PC-3 (cell line): ENCODE measurements around the gene KDM4C. TPM values are rescaled to one million over a fixed set of nuclear protein-coding genes. Genes with fewer than 3 reads are reported as not detected.

Experiments used
- ATAC-seq: fragments of 200-7000 bp; cut with Tn5 transposase; 2 replicates; pipeline ENCODE4 v1.9.1; 2020; ENCODE audit warnings: mild to moderate bottlenecking, moderate library complexity
- BruUV-seq: library from RNA; stranded (reverse); fragments of 400-500 nt; replicated peaks from 2 replicates; lab custom pipeline; 2021; lab: Mats Ljungman, UMichigan
- CTCF ChIA-PET: fragments of 300-600 bp; sonication (Branson Sonifier 250); formaldehyde crosslinking; loops from one replicate; lab custom pipeline; 2022; ENCODE audit warnings: antibody characterized with exemption; lab: Charles Lee
- POLR2A ChIA-PET: fragments of 300-600 bp; sonication (Branson Sonifier 250); formaldehyde crosslinking; loops from one replicate; lab custom pipeline; 2022; ENCODE audit warnings: antibody characterized with exemption; ENCODE audit not compliant: unreplicated experiment; lab: Charles Lee
- DNase-seq: peaks from one replicate; pipeline ENCODE4 v3.0.0-alpha.2; 2015
- H2AFZ ChIP-seq: fragments of 300-600 bp; sonication (generic); 2 replicates; pipeline ENCODE4 v1.6.0; 2016; ENCODE audit warnings: antibody characterized with exemption, low read length
- H3F3A ChIP-seq: fragments of 300-600 bp; sonication (generic); one replicate; pipeline ENCODE4 v1.6.0; 2017; ENCODE audit warnings: antibody characterized with exemption, low read length, control low read depth, mild to moderate bottlenecking; ENCODE audit not compliant: unreplicated experiment
- H3K27ac ChIP-seq: fragments of 300-600 bp; sonication (generic); 2 replicates; pipeline ENCODE4 v1.5.1; 2016; ENCODE audit warnings: mild to moderate bottlenecking, low read length
- H3K27me3 ChIP-seq: fragments of 300-600 bp; sonication (generic); 2 replicates; pipeline ENCODE4 v1.6.1; 2016; ENCODE audit warnings: low read length, mixed read lengths
- H3K36me3 ChIP-seq: fragments of 300-600 bp; sonication (generic); 2 replicates; pipeline ENCODE4 v1.6.1; 2016; ENCODE audit warnings: low read depth, mixed run types, low read length, mixed read lengths
- H3K4me1 ChIP-seq: fragments of 300-600 bp; sonication (generic); 2 replicates; pipeline ENCODE4 v1.5.1; 2016; ENCODE audit warnings: low read length; ENCODE audit not compliant: insufficient read depth
- H3K4me2 ChIP-seq: fragments of 300-600 bp; sonication (generic); 2 replicates; pipeline ENCODE4 v1.6.0; 2016; ENCODE audit warnings: low read length
- H3K4me3 ChIP-seq: fragments of 300-600 bp; sonication (generic); 2 replicates; pipeline ENCODE4 v1.5.1; 2016; ENCODE audit warnings: mild to moderate bottlenecking, low read length, mixed read lengths
- H3K79me2 ChIP-seq: fragments of 300-600 bp; sonication (generic); 2 replicates; pipeline ENCODE4 v1.6.1; 2017; ENCODE audit warnings: low read length, mixed read lengths
- H3K9ac ChIP-seq: fragments of 300-600 bp; sonication (generic); 2 replicates; pipeline ENCODE4 v1.6.0; 2016; ENCODE audit warnings: mild to moderate bottlenecking, low read length
- H3K9me2 ChIP-seq: fragments of 300-600 bp; sonication (generic); replicated peaks from 2 replicates; pipeline ENCODE4 v1.6.1; 2016; ENCODE audit warnings: mixed run types, low read length, mixed read lengths
- H3K9me3 ChIP-seq: fragments of 300-600 bp; sonication (generic); 2 replicates; pipeline ENCODE4 v1.6.1; 2016; ENCODE audit warnings: low read length, mixed read lengths
- H4K20me1 ChIP-seq: fragments of 300-600 bp; sonication (generic); 2 replicates; pipeline ENCODE4 v1.6.1; 2016; ENCODE audit warnings: low read length, mixed read lengths
- CTCF ChIP-seq: fragments of 300-600 bp; sonication (generic); conservative IDR thresholded peaks from 2 replicates; pipeline ENCODE4 v1.5.1; 2017; ENCODE audit warnings: antibody characterized with exemption, low read depth, mild to moderate bottlenecking, low read length
- EZH2 ChIP-seq: fragments of 300-600 bp; sonication (generic); IDR thresholded peaks from one replicate; pipeline ENCODE4 v1.6.1; 2017; ENCODE audit warnings: antibody characterized with exemption, mild to moderate bottlenecking, low read length; ENCODE audit not compliant: unreplicated experiment
- EZH2phosphoT487 ChIP-seq: fragments of 300-600 bp; sonication (generic); IDR thresholded peaks from 2 replicates; pipeline ENCODE4 v1.6.1; 2018; ENCODE audit warnings: mild to moderate bottlenecking, antibody characterized with exemption, low read length, borderline replicate concordance
- intact Hi-C: fragments of 100-400 bp; cut with micrococcal nuclease; formaldehyde crosslinking; loops from 2 replicates; pipeline ENCODE4 v1.9.0; 2023
- total RNA-seq: library from RNA; depleted of rRNA; stranded (reverse); fragments of >200 nt; gene quantifications from 2 replicates; pipeline ENCODE4 v1.2.3, GENCODE V29; 2014

KDM4C gene
- total RNA-seq, 1 experiment from 2014 or later = 27.0 TPM

GRCh38 chr9:7135735-7136134 is 378.0 kb downstream of the KDM4C start:
- no peaks in the 10 kb centered on the region for H3K27me3 ChIP-seq
- no peaks in the 10 kb centered on the region for H3K79me2 ChIP-seq
- DNase-seq = no peak
- no peak overlapping the region for H2AFZ ChIP-seq
- no peak overlapping the region for H3K4me2 ChIP-seq
- BruUV-seq = no TSS peak
- no peaks in the 10 kb centered on the region for H3K36me3 ChIP-seq
- H3F3A ChIP-seq = no peaks in the 10 kb centered on the region
- TF ChIP-seq EZH2 (no peak), CTCF (no peak), EZH2phosphoT487 (no peak)
- H4K20me1 ChIP-seq = no peaks in the 10 kb centered on the region
- no peak for ATAC-seq
- H3K4me1 ChIP-seq = no peaks in the 10 kb centered on the region
- no peaks in the 10 kb centered on the region for H3K9me2 ChIP-seq
- H3K4me3 ChIP-seq = no peak overlapping the region
- no peak overlapping the region for H3K9ac ChIP-seq
- H3K9me3 ChIP-seq = no peaks in the 10 kb centered on the region
- intact Hi-C loops = no loop called here
- H3K27ac ChIP-seq = no peak overlapping the region
- ChIA-PET POLR2A (no interaction called here), CTCF (no interaction called here)

- BruUV-seq = no TSS peak
- Histone ChIP-seq H3K4me3 (no peak overlapping the region), H3K4me2 (no peak overlapping the region), H3K9me2 (no peaks in the 10 kb centered on the region), H3K27me3 (no peaks in the 10 kb centered on the region), H3K9me3 (no peaks in the 10 kb centered on the region), H3K36me3 (no peaks in the 10 kb centered on the region), H2AFZ (no peak overlapping the region), H3K9ac (no peak overlapping the region), H3F3A (no peaks in the 10 kb centered on the region), H3K4me1 (no peaks in the 10 kb centered on the region), H4K20me1 (no peaks in the 10 kb centered on the region), H3K27ac (no peak overlapping the region), H3K79me2 (no peaks in the 10 kb centered on the region)
- intact Hi-C loops = no loop called here
- ChIA-PET POLR2A (no interaction called here), CTCF (no interaction called here)
- DNase-seq (no peak), ATAC-seq (no peak)
- no peak for TF ChIP-seq EZH2
- TF ChIP-seq CTCF = no peak
- TF ChIP-seq EZH2phosphoT487 = no peak
Observed at GRCh38 chr9:7137040-7137439, 379.3 kb downstream of the KDM4C start.

GRCh38 chr9:7137571-7137970 is 379.8 kb downstream of the KDM4C start:
- BruUV-seq = no TSS peak
- H3K4me1 ChIP-seq = no peaks in the 10 kb centered on the region
- ChIA-PET CTCF (no interaction called here), POLR2A (no interaction called here)
- no peak overlapping the region for H3K4me2 ChIP-seq
- H3K27ac ChIP-seq = no peak overlapping the region
- H3K36me3 ChIP-seq = no peaks in the 10 kb centered on the region
- H4K20me1 ChIP-seq = no peaks in the 10 kb centered on the region
- no peak for DNase-seq
- H3F3A ChIP-seq = no peaks in the 10 kb centered on the region
- intact Hi-C loops = no loop called here
- no peak overlapping the region for H3K9ac ChIP-seq
- no peak overlapping the region for H2AFZ ChIP-seq
- H3K27me3 ChIP-seq = no peaks in the 10 kb centered on the region
- no peaks in the 10 kb centered on the region for H3K9me3 ChIP-seq
- H3K79me2 ChIP-seq = no peaks in the 10 kb centered on the region
- no peaks in the 10 kb centered on the region for H3K9me2 ChIP-seq
- H3K4me3 ChIP-seq = no peak overlapping the region
- no peak for TF ChIP-seq EZH2phosphoT487
- TF ChIP-seq EZH2 = no peak
- TF ChIP-seq CTCF = no peak
- no peak for ATAC-seq
